GM12801 (cell line): ENCODE results near the gene GLDN.

Experiments
- TF ChIP-seq, protein P1 (sequence below): IDR thresholded peaks from one replicate; pipeline ENCODE4 v1.5.1; 2011; ENCODE audit warnings: control low read depth; ENCODE audit not compliant: insufficient read length; ENCODE audit errors: extremely low read depth

The GLDN gene

DNA sequence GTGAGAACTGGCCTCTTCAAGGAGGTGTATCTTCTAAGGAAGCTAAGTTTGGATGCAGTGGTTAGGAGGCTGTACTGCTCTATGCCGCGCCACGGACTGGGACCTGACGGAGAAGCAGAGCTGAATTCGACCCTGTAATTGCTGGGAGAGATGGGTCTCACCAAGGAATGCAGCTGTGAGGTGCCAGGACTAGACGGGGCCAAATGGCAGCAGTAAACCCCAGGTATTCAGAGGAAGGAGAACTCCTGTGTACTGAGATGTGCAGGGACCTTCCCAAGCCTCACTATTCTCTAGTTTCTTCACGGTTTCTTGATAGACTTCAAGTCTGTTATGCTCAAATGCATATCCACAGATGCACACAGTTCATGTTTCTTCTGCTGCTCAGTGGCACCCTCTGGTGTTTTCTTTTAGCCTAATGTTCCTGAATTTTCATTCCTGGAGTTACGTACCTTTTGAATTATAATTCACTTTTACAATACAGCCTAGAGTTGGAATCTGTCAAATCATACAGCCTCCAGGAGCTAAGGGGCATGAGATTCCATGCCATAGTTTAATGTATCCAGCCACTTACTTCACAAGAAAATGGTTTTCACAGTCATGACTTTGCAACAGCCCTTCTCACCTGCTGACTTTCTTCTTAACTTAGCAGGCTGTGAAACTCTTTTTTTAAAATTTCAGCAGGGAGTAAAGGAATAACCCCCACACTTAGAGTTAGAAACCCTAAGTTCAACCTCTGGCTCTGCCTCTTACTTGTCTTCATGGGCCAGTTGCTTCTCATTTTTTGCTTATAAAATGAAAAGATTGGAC is 61.8 kb downstream of the GLDN start:
- TF ChIP-seq, protein P1, sequence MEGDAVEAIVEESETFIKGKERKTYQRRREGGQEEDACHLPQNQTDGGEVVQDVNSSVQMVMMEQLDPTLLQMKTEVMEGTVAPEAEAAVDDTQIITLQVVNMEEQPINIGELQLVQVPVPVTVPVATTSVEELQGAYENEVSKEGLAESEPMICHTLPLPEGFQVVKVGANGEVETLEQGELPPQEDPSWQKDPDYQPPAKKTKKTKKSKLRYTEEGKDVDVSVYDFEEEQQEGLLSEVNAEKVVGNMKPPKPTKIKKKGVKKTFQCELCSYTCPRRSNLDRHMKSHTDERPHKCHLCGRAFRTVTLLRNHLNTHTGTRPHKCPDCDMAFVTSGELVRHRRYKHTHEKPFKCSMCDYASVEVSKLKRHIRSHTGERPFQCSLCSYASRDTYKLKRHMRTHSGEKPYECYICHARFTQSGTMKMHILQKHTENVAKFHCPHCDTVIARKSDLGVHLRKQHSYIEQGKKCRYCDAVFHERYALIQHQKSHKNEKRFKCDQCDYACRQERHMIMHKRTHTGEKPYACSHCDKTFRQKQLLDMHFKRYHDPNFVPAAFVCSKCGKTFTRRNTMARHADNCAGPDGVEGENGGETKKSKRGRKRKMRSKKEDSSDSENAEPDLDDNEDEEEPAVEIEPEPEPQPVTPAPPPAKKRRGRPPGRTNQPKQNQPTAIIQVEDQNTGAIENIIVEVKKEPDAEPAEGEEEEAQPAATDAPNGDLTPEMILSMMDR, result no peak

DNA sequence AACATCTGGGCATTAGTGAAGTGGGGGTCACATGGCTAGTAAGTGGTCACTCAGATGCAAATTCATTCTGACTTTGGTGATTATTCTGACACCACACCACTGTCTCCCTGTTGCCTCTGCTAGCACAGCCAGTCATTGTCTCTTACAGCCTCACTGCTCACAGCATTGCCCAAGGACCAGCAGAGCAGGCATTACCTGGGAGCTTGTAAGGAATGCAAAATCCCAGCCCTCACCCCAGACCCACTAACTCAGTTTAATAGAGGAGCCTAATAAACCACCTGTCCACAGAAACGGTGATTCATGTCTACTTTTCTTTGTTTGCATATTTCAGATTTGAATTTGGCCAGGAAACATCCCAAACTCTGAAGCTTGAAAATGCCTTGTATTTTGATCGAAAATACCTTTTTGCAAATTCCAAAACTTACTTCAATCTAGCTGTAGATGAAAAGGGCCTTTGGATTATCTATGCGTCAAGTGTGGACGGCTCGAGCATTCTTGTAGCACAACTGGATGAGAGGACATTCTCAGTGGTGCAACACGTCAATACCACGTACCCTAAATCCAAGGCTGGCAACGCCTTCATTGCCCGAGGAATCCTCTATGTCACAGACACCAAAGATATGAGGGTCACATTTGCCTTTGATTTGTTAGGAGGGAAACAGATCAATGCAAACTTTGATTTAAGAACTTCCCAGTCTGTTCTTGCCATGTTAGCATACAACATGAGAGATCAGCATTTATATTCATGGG is 62.7 kb downstream of the GLDN start:
- TF ChIP-seq, protein P1, result no peak

DNA sequence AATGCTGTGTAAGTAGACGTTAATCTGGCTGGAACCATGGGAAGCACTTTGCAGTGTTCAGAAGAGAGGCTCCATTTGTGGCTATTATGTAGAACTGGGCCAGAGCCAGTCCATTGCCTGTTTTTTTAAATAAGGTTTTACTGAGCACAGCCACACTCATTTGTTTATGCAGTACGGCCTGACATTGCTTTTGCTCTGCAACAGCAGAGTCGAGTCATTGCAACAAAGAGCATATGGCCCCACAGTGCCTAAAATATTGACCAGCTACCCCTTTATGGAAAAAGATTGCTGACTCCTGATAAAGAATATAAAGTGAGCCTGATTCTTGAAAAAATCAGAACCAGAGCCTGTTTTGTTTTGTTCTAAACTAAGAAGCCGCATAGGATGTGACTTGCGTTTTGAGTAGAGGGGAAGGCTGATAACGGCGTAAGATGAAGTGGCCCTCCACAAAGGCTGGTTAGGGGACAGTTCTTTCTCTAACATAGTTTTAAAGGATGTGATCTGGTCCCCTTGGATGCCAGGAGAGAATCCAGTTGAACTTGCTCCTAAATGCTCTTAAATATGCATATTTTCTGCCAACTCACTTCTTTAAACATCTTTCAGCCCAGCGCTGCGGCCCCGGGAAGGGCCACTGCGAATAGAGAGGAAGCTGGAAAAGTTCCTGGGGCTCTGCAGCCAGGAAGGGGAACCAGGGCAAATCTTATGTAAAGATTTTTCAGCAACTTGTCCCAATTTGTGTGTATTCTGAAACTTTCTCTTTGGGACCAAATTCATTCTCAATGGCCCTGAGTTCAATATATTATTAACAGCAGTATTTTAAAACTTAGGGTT is 64.5 kb downstream of the GLDN start:
- TF ChIP-seq, protein P1, result no peak

DNA sequence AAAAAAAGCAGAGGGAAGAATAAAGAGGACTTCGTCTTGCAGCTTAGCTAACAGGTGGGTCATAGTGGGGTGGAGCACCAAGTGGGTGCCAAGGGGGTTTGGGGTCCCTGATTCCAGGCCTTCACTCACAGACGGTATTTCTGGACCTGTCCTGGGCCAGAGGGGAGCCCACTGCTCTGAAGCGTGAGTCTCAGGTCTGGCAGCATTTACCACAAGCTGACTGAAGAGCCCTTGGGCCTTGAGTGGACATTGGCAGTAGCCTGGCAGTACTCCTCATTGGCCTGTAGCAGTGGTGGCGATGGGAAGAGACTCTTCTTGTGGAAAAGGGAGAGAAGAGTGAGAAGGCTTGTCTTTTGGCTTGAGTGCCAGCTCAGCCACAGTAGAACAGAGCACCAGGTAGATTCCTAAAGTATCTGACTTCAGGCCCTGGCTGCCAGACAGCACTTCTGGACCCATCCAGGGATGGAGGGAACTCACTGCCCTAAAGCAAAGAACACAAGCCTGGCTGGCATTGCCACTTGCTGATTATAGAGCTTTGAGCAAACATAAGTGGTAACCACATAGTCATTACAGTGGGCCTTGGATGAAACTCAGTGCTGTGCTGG is 72.9 kb downstream of the GLDN start:
- TF ChIP-seq, protein P1, result no peak

DNA sequence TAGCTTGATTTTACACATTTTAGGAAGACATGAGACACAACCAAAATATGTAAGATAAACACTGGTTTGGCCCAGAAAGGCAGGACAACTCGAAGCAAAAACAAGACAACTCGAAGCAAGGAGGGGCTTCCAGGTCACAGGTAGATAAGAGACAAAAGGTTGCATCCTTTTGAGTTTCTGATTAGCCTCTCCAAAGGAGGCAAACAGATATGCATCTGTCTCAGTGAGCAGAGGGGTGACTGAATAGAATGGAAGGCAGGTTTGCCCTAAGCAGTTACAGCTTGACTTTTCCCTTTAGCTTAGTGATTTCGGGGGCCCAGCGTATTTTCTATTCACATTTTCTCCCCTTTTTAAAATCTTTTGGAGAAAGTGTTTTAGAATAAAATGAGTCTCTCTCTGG is 74.7 kb downstream of the GLDN start:
- TF ChIP-seq, protein P1, result no peak

DNA sequence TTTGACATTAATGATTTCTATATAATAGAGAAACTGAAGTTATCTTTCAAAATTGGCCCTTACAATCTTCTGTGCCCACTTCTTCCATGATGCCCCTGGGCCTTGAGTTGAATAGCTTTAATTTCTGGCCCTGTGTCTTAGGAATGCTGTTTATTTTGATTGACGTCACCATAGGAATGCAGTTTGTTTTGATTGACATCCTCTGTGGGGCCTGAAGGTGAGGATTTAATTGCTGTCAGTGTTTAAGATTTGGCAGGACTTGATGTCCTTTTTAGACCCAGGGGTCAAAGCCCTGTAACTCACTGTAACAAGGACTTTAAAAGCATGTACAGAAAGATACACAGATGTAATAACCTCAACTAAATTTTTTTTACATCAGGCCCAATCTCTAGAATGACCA is 83.3 kb downstream of the GLDN start:
- TF ChIP-seq, protein P1, result no peak

DNA sequence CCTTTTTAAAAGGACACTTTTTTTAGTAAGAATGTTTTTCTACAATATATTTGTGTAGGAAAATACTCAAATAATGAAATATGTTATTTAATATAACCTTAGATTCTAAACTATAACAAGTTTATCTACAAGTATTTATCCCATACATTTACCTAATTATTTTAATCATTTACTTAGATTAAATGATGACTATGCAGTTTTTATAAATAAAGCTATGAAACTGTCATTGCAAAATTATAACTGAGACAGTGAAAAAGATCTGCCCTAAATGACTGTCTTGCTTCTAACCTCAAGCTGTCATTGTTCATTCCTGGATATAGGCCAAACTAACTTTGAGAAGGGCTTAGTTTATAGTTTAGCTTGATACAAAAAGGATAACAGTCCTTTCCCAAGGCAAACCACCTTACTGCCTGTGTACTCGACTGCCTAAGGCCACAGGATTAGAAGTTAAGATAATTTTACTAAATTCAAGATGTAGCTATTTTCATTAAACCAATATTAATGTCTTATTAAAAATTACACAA is 84.1 kb downstream of the GLDN start:
- TF ChIP-seq, protein P1, result no peak
